A549 treated with CpdA at 1 μM for 4 hours (cell line): ENCODE data around the gene TBX22. TPM values are rescaled to one million over a fixed set of nuclear protein-coding genes. Genes with fewer than 3 reads are reported as not detected.

Experiments
- total RNA-seq: library from RNA; stranded (reverse); fragments of 200-300 nt; extraction: Qiagen RNA extraction; gene quantifications from 5 replicates; pipeline ENCODE4 v1.2.3, GENCODE V29; 2022; ENCODE audit warnings: low read depth

TBX22 gene, protein sequence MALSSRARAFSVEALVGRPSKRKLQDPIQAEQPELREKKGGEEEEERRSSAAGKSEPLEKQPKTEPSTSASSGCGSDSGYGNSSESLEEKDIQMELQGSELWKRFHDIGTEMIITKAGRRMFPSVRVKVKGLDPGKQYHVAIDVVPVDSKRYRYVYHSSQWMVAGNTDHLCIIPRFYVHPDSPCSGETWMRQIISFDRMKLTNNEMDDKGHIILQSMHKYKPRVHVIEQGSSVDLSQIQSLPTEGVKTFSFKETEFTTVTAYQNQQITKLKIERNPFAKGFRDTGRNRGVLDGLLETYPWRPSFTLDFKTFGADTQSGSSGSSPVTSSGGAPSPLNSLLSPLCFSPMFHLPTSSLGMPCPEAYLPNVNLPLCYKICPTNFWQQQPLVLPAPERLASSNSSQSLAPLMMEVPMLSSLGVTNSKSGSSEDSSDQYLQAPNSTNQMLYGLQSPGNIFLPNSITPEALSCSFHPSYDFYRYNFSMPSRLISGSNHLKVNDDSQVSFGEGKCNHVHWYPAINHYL
- not detected in 5 replicates for total RNA-seq

DNA sequence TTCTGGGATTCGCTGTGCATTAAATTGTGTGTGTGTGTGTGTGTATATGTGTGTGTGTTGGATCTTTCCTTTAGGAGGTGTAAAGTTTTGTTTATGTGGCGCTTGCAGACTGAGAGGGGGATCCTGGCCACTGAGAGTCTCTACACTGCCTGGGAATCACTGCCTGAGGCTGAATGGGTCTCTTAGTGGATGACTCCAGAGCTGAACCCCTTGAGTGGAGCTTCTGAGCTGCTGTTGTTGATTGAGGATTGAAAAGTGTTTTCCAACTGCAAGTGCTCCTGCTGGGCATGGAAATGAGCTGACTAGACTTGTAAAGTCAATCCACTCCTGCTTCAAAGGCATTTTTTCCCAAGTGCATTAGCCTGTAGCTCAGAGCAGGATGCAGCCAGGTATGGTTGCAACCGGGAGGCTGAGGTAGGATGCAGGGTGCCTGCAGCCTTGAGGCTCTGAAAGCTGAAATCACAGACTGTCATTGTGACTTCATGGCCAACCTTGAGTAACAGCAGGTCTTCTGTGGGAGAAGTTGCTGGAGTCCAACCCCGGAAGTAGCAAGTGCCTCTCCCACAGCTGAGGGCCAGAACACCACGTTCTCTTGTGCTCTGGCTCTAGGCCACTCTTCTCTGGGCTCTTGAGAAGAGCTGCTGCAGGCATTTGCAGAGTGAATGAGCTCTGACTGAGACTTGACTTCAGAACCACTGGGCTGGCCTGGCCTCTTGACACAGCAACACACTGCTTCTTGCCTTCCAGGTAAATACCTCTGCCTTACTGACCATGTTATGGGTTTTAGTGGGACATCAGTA is at the start of gene TBX22:
TBX22 (plus strand) TSS at position 613 of the 800 bp plus-strand sequence. CDS start 7,517 bp downstream, outside the sequence.

